ENCODE measurements around the gene CERT1. TPM values are rescaled to one million over a fixed set of nuclear protein-coding genes. Genes with fewer than 3 reads are reported as not detected.

CERT1 gene
- polyA plus RNA-seq, 1 of the 3 experiments (the other 2 are of a cell fraction): 4.5 TPM

DNA sequence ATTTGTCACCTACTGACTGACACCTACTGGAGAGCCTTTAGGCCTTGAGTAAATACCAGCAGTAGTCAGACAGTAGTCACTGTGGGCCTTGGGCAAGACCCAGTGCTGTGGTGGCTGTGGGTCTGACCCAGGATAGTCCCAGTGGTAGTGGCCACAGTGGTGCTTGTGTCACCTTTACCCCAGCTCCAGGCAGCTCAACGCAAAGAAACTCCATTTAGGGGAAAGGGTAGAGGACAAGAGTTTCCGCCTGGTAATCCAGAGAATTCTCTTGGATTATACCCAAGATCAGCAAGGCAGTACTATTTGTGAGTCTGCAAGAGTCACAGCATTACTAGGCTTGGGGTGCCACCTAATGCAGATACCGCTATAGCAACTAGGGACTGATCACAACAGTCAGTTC lies 28.9 kb downstream of the CERT1 start:
- ChIA-PET CTCF (interaction anchor here (1.0 kb wide), 1 partner anchor 12 kb away, joined by 3 read pairs; no protein-coding TSS in a partner anchor), POLR2A (no interaction called here)
- no peak overlapping the region for H3K27ac ChIP-seq (ENCODE audit: low read depth in 2 of 2, low read length in 1 of 2)
- H3K79me2 ChIP-seq (ENCODE audit: insufficient read depth): peaks cover 62% of the 10 kb centered on the region
- no peaks in the 10 kb centered on the region for H3K36me3 ChIP-seq (replicated peaks in 1 of 2; ENCODE audit: control insufficient read depth in 1 of 2, insufficient read depth in 2 of 2, low read length in 1 of 2)
- H3K9ac ChIP-seq: no peak overlapping the region
- no peaks in the 10 kb centered on the region for H3K27me3 ChIP-seq (ENCODE audit: insufficient read depth)
- H3K9me2 ChIP-seq: no peaks in the 10 kb centered on the region
- peaks cover 18% of the 10 kb centered on the region for H3K9me3 ChIP-seq
- H3K4me2 ChIP-seq: no peak overlapping the region
- DNase-seq: no peak
- no peak overlapping the region for H2AFZ ChIP-seq (ENCODE audit: low read depth)
- 100% methylated on average over 3 of the region's 3 CpGs for WGBS (ENCODE audit: low lambda C conversion rate)
- H3K4me1 ChIP-seq (ENCODE audit: control insufficient read depth in 1 of 2, insufficient read depth in 2 of 2, low read depth in 1 of 2, low read length in 1 of 2): no peaks in the 10 kb centered on the region
- no peaks in the 10 kb centered on the region for H3F3A ChIP-seq (replicated peaks; ENCODE audit: insufficient read depth)
- H4K20me1 ChIP-seq (ENCODE audit: insufficient read depth): peaks cover 3% of the 10 kb centered on the region; the same call in 1 of the 2 replicates
- H3K4me3 ChIP-seq (ENCODE audit: low read depth in 2 of 2, low read length in 1 of 2): no peak overlapping the region
- TF ChIP-seq, protein P1, sequence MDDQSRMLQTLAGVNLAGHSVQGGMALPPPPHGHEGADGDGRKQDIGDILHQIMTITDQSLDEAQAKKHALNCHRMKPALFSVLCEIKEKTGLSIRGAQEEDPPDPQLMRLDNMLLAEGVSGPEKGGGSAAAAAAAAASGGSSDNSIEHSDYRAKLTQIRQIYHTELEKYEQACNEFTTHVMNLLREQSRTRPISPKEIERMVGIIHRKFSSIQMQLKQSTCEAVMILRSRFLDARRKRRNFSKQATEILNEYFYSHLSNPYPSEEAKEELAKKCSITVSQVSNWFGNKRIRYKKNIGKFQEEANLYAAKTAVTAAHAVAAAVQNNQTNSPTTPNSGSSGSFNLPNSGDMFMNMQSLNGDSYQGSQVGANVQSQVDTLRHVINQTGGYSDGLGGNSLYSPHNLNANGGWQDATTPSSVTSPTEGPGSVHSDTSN (IDR thresholded peaks at IDR 0.05): no peak
- TF ChIP-seq TEAD4 (IDR thresholded peaks at IDR 0.05; ENCODE audit: borderline replicate concordance, insufficient read depth): no peak
- TF ChIP-seq NRF1 (IDR thresholded peaks at IDR 0.05; ENCODE audit: low read depth, low read length): no peak

DNA sequence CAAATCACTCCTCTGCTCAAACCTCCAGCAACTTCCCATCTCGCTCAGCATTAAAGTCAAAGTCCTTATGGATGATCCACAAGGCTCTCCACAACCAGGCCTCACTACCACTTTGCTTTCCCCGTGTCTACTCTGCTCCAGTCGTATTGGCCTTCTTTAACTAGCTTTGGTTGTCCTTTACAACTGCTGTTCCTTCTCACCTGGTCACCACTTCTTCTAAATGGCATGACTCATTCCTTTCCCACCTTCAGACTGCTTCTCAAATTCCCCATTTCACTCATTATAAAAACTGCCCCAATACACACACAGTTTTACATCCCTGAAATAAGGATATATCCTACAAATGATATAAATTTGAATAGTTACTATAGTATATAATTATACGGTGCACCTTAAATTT lies 30.4 kb downstream of the CERT1 start:
- no peaks in the 10 kb centered on the region for H3K27me3 ChIP-seq (ENCODE audit: insufficient read depth)
- POLR2A ChIA-PET: no interaction called here
- no peak for DNase-seq
- no peak overlapping the region for H3K27ac ChIP-seq (ENCODE audit: low read depth in 2 of 2, low read length in 1 of 2)
- no peaks in the 10 kb centered on the region for H3K36me3 ChIP-seq (replicated peaks in 1 of 2; ENCODE audit: control insufficient read depth in 1 of 2, insufficient read depth in 2 of 2, low read length in 1 of 2)
- WGBS (ENCODE audit: low lambda C conversion rate): 97% methylated on average over 4 of the region's 4 CpGs
- peaks cover 18% of the 10 kb centered on the region for H3K9me3 ChIP-seq
- H3K4me1 ChIP-seq (ENCODE audit: control insufficient read depth in 1 of 2, insufficient read depth in 2 of 2, low read depth in 1 of 2, low read length in 1 of 2): no peaks in the 10 kb centered on the region
- peaks cover 3% of the 10 kb centered on the region; the same call in 1 of the 2 replicates for H4K20me1 ChIP-seq (ENCODE audit: insufficient read depth)
- H3F3A ChIP-seq (replicated peaks; ENCODE audit: insufficient read depth): no peaks in the 10 kb centered on the region
- H3K9ac ChIP-seq: no peak overlapping the region
- no peak overlapping the region for H3K4me2 ChIP-seq
- peaks cover 49% of the 10 kb centered on the region for H3K79me2 ChIP-seq (ENCODE audit: insufficient read depth)
- CTCF ChIA-PET: no interaction called here
- H2AFZ ChIP-seq (ENCODE audit: low read depth): no peak overlapping the region
- no peak overlapping the region for H3K4me3 ChIP-seq (ENCODE audit: low read depth in 2 of 2, low read length in 1 of 2)
- H3K9me2 ChIP-seq: no peaks in the 10 kb centered on the region
- TF ChIP-seq, protein P1 (IDR thresholded peaks at IDR 0.05): no peak
- TF ChIP-seq TEAD4 (IDR thresholded peaks at IDR 0.05; ENCODE audit: borderline replicate concordance, insufficient read depth): no peak
- TF ChIP-seq, protein P2, sequence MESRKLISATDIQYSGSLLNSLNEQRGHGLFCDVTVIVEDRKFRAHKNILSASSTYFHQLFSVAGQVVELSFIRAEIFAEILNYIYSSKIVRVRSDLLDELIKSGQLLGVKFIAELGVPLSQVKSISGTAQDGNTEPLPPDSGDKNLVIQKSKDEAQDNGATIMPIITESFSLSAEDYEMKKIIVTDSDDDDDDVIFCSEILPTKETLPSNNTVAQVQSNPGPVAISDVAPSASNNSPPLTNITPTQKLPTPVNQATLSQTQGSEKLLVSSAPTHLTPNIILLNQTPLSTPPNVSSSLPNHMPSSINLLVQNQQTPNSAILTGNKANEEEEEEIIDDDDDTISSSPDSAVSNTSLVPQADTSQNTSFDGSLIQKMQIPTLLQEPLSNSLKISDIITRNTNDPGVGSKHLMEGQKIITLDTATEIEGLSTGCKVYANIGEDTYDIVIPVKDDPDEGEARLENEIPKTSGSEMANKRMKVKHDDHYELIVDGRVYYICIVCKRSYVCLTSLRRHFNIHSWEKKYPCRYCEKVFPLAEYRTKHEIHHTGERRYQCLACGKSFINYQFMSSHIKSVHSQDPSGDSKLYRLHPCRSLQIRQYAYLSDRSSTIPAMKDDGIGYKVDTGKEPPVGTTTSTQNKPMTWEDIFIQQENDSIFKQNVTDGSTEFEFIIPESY (IDR thresholded peaks at IDR 0.05; ENCODE audit: borderline replicate concordance, low read depth): no peak
- no peak for TF ChIP-seq FOXM1 (IDR thresholded peaks at IDR 0.05; ENCODE audit: low read depth)
- no peak for TF ChIP-seq NRF1 (IDR thresholded peaks at IDR 0.05; ENCODE audit: low read depth, low read length)
- TF ChIP-seq FOSL2 (IDR thresholded peaks at IDR 0.05; ENCODE audit: borderline replicate concordance, low read depth): no peak
- no peak for TF ChIP-seq YY1 (IDR thresholded peaks at IDR 0.05; ENCODE audit: low read depth)
- no peak for TF ChIP-seq TCF12 (IDR thresholded peaks at IDR 0.05)
- TF ChIP-seq, protein P3, sequence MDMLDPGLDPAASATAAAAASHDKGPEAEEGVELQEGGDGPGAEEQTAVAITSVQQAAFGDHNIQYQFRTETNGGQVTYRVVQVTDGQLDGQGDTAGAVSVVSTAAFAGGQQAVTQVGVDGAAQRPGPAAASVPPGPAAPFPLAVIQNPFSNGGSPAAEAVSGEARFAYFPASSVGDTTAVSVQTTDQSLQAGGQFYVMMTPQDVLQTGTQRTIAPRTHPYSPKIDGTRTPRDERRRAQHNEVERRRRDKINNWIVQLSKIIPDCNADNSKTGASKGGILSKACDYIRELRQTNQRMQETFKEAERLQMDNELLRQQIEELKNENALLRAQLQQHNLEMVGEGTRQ (IDR thresholded peaks at IDR 0.05; ENCODE audit: borderline replicate concordance, low read depth, low read length): no peak
- no peak for TF ChIP-seq MXI1 (IDR thresholded peaks at IDR 0.05; ENCODE audit: low read depth, low read length)
- TF ChIP-seq, protein P4, sequence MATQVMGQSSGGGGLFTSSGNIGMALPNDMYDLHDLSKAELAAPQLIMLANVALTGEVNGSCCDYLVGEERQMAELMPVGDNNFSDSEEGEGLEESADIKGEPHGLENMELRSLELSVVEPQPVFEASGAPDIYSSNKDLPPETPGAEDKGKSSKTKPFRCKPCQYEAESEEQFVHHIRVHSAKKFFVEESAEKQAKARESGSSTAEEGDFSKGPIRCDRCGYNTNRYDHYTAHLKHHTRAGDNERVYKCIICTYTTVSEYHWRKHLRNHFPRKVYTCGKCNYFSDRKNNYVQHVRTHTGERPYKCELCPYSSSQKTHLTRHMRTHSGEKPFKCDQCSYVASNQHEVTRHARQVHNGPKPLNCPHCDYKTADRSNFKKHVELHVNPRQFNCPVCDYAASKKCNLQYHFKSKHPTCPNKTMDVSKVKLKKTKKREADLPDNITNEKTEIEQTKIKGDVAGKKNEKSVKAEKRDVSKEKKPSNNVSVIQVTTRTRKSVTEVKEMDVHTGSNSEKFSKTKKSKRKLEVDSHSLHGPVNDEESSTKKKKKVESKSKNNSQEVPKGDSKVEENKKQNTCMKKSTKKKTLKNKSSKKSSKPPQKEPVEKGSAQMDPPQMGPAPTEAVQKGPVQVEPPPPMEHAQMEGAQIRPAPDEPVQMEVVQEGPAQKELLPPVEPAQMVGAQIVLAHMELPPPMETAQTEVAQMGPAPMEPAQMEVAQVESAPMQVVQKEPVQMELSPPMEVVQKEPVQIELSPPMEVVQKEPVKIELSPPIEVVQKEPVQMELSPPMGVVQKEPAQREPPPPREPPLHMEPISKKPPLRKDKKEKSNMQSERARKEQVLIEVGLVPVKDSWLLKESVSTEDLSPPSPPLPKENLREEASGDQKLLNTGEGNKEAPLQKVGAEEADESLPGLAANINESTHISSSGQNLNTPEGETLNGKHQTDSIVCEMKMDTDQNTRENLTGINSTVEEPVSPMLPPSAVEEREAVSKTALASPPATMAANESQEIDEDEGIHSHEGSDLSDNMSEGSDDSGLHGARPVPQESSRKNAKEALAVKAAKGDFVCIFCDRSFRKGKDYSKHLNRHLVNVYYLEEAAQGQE (IDR thresholded peaks at IDR 0.05; ENCODE audit: low read depth, low read length): no peak
- TF ChIP-seq MEF2A (IDR thresholded peaks at IDR 0.05; ENCODE audit: borderline replicate concordance, low read depth): no peak
- no peak for TF ChIP-seq RAD21 (IDR thresholded peaks at IDR 0.05; ENCODE audit: low read length)

Measured in SK-N-SH (cell line).